Activated B cell treated with CpG ODN at 0.5 μM for 24 hours (primary cell): ENCODE measurements around the gene TLL2. TPM values are rescaled to one million over a fixed set of nuclear protein-coding genes. Genes with fewer than 3 reads are reported as not detected.

ENCODE experiments used
- ATAC-seq: fragments of 200-7000 bp; cut with Tn5 transposase; one replicate; pipeline ENCODE4 v1.10.0; 2021; ENCODE audit warnings: low read depth, mild to moderate bottlenecking, moderate library complexity
- CTCF ChIA-PET: fragments of 350-600 bp; sonication (Branson Sonifier 250); formaldehyde crosslinking; loops from one replicate; lab custom pipeline; 2021; ENCODE audit warnings: antibody characterized with exemption; lab: Charles Lee
- POLR2A ChIA-PET: fragments of 350-600 bp; sonication (Branson Sonifier 250); formaldehyde crosslinking; loops from one replicate; lab custom pipeline; 2021; ENCODE audit warnings: antibody characterized with exemption; lab: Charles Lee
- DNase-seq: peaks from one replicate; pipeline ENCODE4 v3.0.0; 2022
- H3K27ac Mint-ChIP-seq: one replicate; pipeline ENCODE4 v1.8.0; 2020; ENCODE audit warnings: mixed read lengths
- H3K27me3 Mint-ChIP-seq: one replicate; pipeline ENCODE4 v1.8.0; 2021; ENCODE audit warnings: mixed read lengths
- H3K36me3 Mint-ChIP-seq: one replicate; pipeline ENCODE4 v1.8.0; 2021; ENCODE audit warnings: low read depth, mixed read lengths
- H3K4me1 Mint-ChIP-seq: one replicate; pipeline ENCODE4 v1.8.0; 2021; ENCODE audit warnings: mixed read lengths
- H3K4me3 Mint-ChIP-seq: one replicate; pipeline ENCODE4 v1.8.0; 2020; ENCODE audit warnings: mild to moderate bottlenecking, mixed read lengths
- H3K9me3 Mint-ChIP-seq: one replicate; pipeline ENCODE4 v1.8.0; 2020; ENCODE audit warnings: mixed read lengths
- CTCF ChIP-seq: fragments of 200-600 bp; IDR thresholded peaks from one replicate; pipeline ENCODE4 v1.8.0; 2022; ENCODE audit warnings: antibody characterized with exemption, mild to moderate bottlenecking
- intact Hi-C: fragments of 100-400 bp; cut with micrococcal nuclease; formaldehyde crosslinking; loops from one replicate; pipeline ENCODE4 v1.15.1; 2024
- total RNA-seq: library from RNA; stranded (reverse); gene quantifications from 2 replicates; pipeline ENCODE4 v1.2.3, GENCODE V29; 2022

TLL2 gene
- total RNA-seq, 1 donor from 2014 or later: 1.6 TPM

GRCh38 chr10:96414303-96414702 lies 99.4 kb downstream of the TLL2 start:
- Mint-ChIP-seq H3K9me3 (no peaks in the 10 kb centered on the region), H3K4me3 (no peak overlapping the region), H3K36me3 (no peaks in the 10 kb centered on the region), H3K27me3 (peaks cover 12% of the 10 kb centered on the region), H3K27ac (no peak overlapping the region), H3K4me1 (no peaks in the 10 kb centered on the region)
- ChIA-PET CTCF (no interaction called here), POLR2A (no interaction called here)
- DNase-seq (no peak), ATAC-seq (no peak)
- TF ChIP-seq CTCF: no peak
- intact Hi-C loops: no loop called here

GRCh38 chr10:96413151-96413787 lies 100.5 kb downstream of the TLL2 start:
- H3K27ac Mint-ChIP-seq: no peak overlapping the region
- H3K4me3 Mint-ChIP-seq: no peak overlapping the region
- ChIA-PET CTCF (no interaction called here), POLR2A (no interaction called here)
- H3K36me3 Mint-ChIP-seq: no peaks in the 10 kb centered on the region
- H3K4me1 Mint-ChIP-seq: no peaks in the 10 kb centered on the region
- peaks cover 14% of the 10 kb centered on the region for H3K27me3 Mint-ChIP-seq
- ATAC-seq (no peak), DNase-seq (no peak)
- TF ChIP-seq CTCF: no peak
- H3K9me3 Mint-ChIP-seq: no peaks in the 10 kb centered on the region
- intact Hi-C loops: no loop called here

DNA sequence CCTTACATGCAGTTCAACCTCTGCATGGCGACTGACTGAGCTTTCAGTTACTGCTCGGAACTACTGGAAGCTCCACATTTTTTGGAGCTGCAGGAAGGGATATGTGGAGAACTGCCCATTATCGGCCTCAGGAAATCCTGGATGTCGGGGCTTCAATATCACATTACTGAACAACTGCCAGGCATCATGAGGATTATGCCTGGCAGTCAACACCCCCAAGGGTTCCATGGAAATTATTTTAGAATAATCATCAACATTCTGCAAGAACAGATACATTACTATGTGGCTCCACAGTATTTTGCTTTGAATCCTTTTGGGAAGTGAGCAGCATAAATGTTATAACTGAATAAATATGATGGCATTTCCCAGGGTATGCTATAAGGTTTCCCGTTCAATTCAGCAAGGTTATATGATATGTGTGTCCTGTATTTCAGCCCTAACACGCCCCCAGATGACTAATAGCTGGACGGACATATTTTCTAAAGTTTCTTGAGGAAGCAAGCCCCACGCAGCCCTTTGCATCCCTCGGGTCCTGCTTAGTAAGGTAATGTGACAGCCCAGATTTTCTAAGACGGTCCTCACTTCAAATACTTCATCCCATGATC lies 101.9 kb downstream of the TLL2 start:
- ChIA-PET POLR2A (interaction anchor here (0.6 to 0.7 kb wide), 2 partner anchors 122 to 205 kb away, joined by 13 to 14 read pairs; no protein-coding TSS in a partner anchor), CTCF (no interaction called here)
- no peak for TF ChIP-seq CTCF
- no peaks in the 10 kb centered on the region for H3K4me1 Mint-ChIP-seq
- no peaks in the 10 kb centered on the region for H3K9me3 Mint-ChIP-seq
- H3K4me3 Mint-ChIP-seq: no peak overlapping the region
- intact Hi-C loops: no loop called here
- ATAC-seq: no peak
- peaks cover 24% of the 10 kb centered on the region for H3K27me3 Mint-ChIP-seq
- H3K36me3 Mint-ChIP-seq: no peaks in the 10 kb centered on the region
- H3K27ac Mint-ChIP-seq: no peak overlapping the region
- DNase-seq: no peak

GRCh38 chr10:96410296-96410695 lies 103.4 kb downstream of the TLL2 start:
- DNase-seq (no peak), ATAC-seq (no peak)
- no peak for TF ChIP-seq CTCF
- ChIA-PET POLR2A (no interaction called here), CTCF (no interaction called here)
- Mint-ChIP-seq H3K4me3 (no peak overlapping the region), H3K4me1 (no peaks in the 10 kb centered on the region), H3K27ac (no peak overlapping the region), H3K36me3 (no peaks in the 10 kb centered on the region), H3K27me3 (peaks cover 24% of the 10 kb centered on the region), H3K9me3 (no peaks in the 10 kb centered on the region)
- intact Hi-C loops: no loop called here

- ATAC-seq (no peak), DNase-seq (no peak)
- no peaks in the 10 kb centered on the region for H3K4me1 Mint-ChIP-seq
- intact Hi-C loops: no loop called here
- no peaks in the 10 kb centered on the region for H3K36me3 Mint-ChIP-seq
- no peak for TF ChIP-seq CTCF
- ChIA-PET CTCF (no interaction called here), POLR2A (no interaction called here)
- no peaks in the 10 kb centered on the region for H3K9me3 Mint-ChIP-seq
- no peak overlapping the region for H3K4me3 Mint-ChIP-seq
- no peak overlapping the region for H3K27ac Mint-ChIP-seq
- H3K27me3 Mint-ChIP-seq: peaks cover 24% of the 10 kb centered on the region
These were observed 105.5 kb downstream of the TLL2 start for GRCh38 chr10:96408201-96408600.
